Left ventricle myocardium inferior (tissue), 1 donor: ENCODE results near the gene TPRG1. TPM values are rescaled to one million over a fixed set of nuclear protein-coding genes. Genes with fewer than 3 reads are reported as not detected.

Experiments
- DNase-seq: peaks from one replicate; pipeline ENCODE4 v3.0.0-alpha.2; 2020
- H3K27ac ChIP-seq: fragments of 200-600 bp; replicated peaks from 2 replicates; pipeline ENCODE4 v1.8.0; 2021
- H3K27me3 ChIP-seq: fragments of 200-600 bp; 2 replicates; pipeline ENCODE4 v1.8.0; 2021; ENCODE audit warnings: low read depth
- H3K36me3 ChIP-seq: fragments of 200-600 bp; 2 replicates; pipeline ENCODE4 v1.8.0; 2021
- H3K4me1 ChIP-seq: fragments of 200-600 bp; 2 replicates; pipeline ENCODE4 v1.8.0; 2021
- H3K4me3 ChIP-seq: fragments of 200-600 bp; 2 replicates; pipeline ENCODE4 v1.8.0; 2021; ENCODE audit warnings: mild to moderate bottlenecking, moderate library complexity
- H3K9me3 ChIP-seq: fragments of 200-600 bp; replicated peaks from 2 replicates; pipeline ENCODE4 v1.8.0; 2021
- intact Hi-C: fragments of 100-400 bp; cut with micrococcal nuclease; formaldehyde crosslinking; loops from one replicate; pipeline ENCODE4 v1.11.0; 2022
- total RNA-seq: library from RNA; stranded (reverse); fragmentation: NEBNext Ultra II Directional; extraction: Animal tissue kit (Norgen Biotek cat#: 25700); gene quantifications from one replicate; pipeline ENCODE4 v1.2.1, GENCODE V29; 2021
- TF ChIP-seq, protein P1 (sequence below): fragments of 200-600 bp; IDR thresholded peaks from 2 replicates; pipeline ENCODE4 v1.8.0; 2021; ENCODE audit warnings: antibody characterized with exemption, mild to moderate bottlenecking, borderline replicate concordance
- donor health status: DM: no; HTN: yes; CAD: no; lungs with severe emphysema.

The TPRG1 gene
- total RNA-seq, 1 donor from 2014 or later: 1.5 TPM

- H3K9me3 ChIP-seq: no peaks in the 10 kb centered on the region
- H3K27me3 ChIP-seq: no peaks in the 10 kb centered on the region
- DNase-seq: no peak
- TF ChIP-seq, protein P1, sequence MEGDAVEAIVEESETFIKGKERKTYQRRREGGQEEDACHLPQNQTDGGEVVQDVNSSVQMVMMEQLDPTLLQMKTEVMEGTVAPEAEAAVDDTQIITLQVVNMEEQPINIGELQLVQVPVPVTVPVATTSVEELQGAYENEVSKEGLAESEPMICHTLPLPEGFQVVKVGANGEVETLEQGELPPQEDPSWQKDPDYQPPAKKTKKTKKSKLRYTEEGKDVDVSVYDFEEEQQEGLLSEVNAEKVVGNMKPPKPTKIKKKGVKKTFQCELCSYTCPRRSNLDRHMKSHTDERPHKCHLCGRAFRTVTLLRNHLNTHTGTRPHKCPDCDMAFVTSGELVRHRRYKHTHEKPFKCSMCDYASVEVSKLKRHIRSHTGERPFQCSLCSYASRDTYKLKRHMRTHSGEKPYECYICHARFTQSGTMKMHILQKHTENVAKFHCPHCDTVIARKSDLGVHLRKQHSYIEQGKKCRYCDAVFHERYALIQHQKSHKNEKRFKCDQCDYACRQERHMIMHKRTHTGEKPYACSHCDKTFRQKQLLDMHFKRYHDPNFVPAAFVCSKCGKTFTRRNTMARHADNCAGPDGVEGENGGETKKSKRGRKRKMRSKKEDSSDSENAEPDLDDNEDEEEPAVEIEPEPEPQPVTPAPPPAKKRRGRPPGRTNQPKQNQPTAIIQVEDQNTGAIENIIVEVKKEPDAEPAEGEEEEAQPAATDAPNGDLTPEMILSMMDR: no peak
- no peaks in the 10 kb centered on the region for H3K4me1 ChIP-seq
- no peaks in the 10 kb centered on the region for H3K36me3 ChIP-seq
- H3K27ac ChIP-seq: no peak overlapping the region
- intact Hi-C loops: no loop called here
- no peak overlapping the region for H3K4me3 ChIP-seq
These were observed 129.7 kb downstream of the TPRG1 start for GRCh38 chr3:189301479-189301878.

GRCh38 chr3:189303584-189303983 lies 131.8 kb downstream of the TPRG1 start:
- H3K36me3 ChIP-seq: no peaks in the 10 kb centered on the region
- DNase-seq: no peak
- H3K27me3 ChIP-seq: no peaks in the 10 kb centered on the region
- no peak overlapping the region for H3K27ac ChIP-seq
- TF ChIP-seq, protein P1: no peak
- no peaks in the 10 kb centered on the region for H3K9me3 ChIP-seq
- no peaks in the 10 kb centered on the region for H3K4me1 ChIP-seq
- intact Hi-C loops: no loop called here
- no peak overlapping the region for H3K4me3 ChIP-seq

GRCh38 chr3:189304465-189305351 lies 132.9 kb downstream of the TPRG1 start:
- no peaks in the 10 kb centered on the region for H3K4me1 ChIP-seq
- TF ChIP-seq, protein P1: no peak
- H3K27ac ChIP-seq: no peak overlapping the region
- no peak for DNase-seq
- H3K4me3 ChIP-seq: no peak overlapping the region
- intact Hi-C loops: no loop called here
- no peaks in the 10 kb centered on the region for H3K9me3 ChIP-seq
- H3K36me3 ChIP-seq: no peaks in the 10 kb centered on the region
- H3K27me3 ChIP-seq: no peaks in the 10 kb centered on the region

GRCh38 chr3:189305412-189305811 lies 133.6 kb downstream of the TPRG1 start:
- Histone ChIP-seq H3K27ac (no peak overlapping the region), H3K36me3 (no peaks in the 10 kb centered on the region), H3K4me3 (no peak overlapping the region), H3K4me1 (no peaks in the 10 kb centered on the region), H3K27me3 (no peaks in the 10 kb centered on the region), H3K9me3 (no peaks in the 10 kb centered on the region)
- TF ChIP-seq, protein P1: no peak
- intact Hi-C loops: no loop called here
- no peak for DNase-seq

DNA sequence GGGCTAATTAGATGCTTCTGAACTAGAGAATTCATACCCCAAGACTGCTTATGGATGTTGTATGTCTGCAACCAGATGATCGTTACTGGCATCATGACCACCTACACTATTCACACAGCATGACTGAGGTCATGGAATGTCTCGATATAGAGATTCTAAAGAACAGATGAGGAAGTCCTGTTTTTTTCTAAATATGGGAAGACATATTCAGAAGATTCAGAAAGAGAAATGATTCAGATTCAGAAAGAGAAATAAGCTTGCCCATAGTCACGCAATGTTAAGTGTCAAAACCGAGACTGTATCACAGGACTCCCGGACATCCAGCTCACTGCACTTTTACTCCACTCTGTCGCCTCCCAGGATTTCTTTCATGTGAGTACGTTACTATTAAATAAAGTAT lies 136.2 kb downstream of the TPRG1 start:
- Histone ChIP-seq H3K9me3 (no peaks in the 10 kb centered on the region), H3K36me3 (no peaks in the 10 kb centered on the region), H3K4me1 (no peaks in the 10 kb centered on the region), H3K27me3 (no peaks in the 10 kb centered on the region), H3K4me3 (no peak overlapping the region), H3K27ac (no peak overlapping the region)
- TF ChIP-seq, protein P1: no peak
- intact Hi-C loops: no loop called here
- DNase-seq: no peak
